NCI-H526 (cell line): ENCODE results near the gene PALLD.

Experiments
- DNase-seq, 2 experiments: peaks; one replicate each; lab custom pipeline; 2025; lab: John Stamatoyannopoulos, UW

The PALLD gene

GRCh38 chr4:168972596-168972995 lies 475.7 kb downstream of the PALLD start:
- DNase-seq = no peak
